GF-D8 (cell line): ENCODE data around the gene ZNF620.
"Not testable (repeated sequence)": the region's sequence is repeated elsewhere in the genome, so short reads cannot be mapped to it uniquely, and the experiment has no call there.

Experiments used
- DNase-seq: peaks from one replicate; lab custom pipeline; 2025; lab: John Stamatoyannopoulos, UW

ZNF620 gene

GRCh38 chr3:40502034-40502433 lies 3.8 kb upstream of the ZNF620 start:
- DNase-seq, result no peak

- no peak for DNase-seq
These were observed 1.0 kb upstream of the ZNF620 start for GRCh38 chr3:40504636-40505430.

GRCh38 chr3:40511031-40511718 lies 5.3 kb downstream of the ZNF620 start:
- no peak for DNase-seq

GRCh38 chr3:40516201-40516600 lies 10.4 kb downstream of the ZNF620 start:
- no peak for DNase-seq

GRCh38 chr3:40518067-40518466 lies 12.2 kb downstream of the ZNF620 start:
- no peak for DNase-seq

- no peak for DNase-seq
These were observed 13.0 kb downstream of the ZNF620 start for GRCh38 chr3:40518848-40519247.

- DNase-seq, result no peak
These were observed 15.4 kb downstream of the ZNF620 start for GRCh38 chr3:40521254-40521653.

- DNase-seq, result no peak
These were observed 17.9 kb downstream of the ZNF620 start for GRCh38 chr3:40523781-40524180.

GRCh38 chr3:40524222-40524567 lies 18.4 kb downstream of the ZNF620 start:
- DNase-seq, result no peak

- DNase-seq, result peak; percentile 49
These were observed 18.9 kb downstream of the ZNF620 start, which contains the start of gene ZNF621 for GRCh38 chr3:40524568-40525285. Gene ZNF621 (plus strand): TSS chr3:40524960. CDS start chr3:40525841, 881 bp downstream.

GRCh38 chr3:40528426-40528825 lies 22.6 kb downstream of the ZNF620 start:
- no peak for DNase-seq

GRCh38 chr3:40532252-40532651 lies 26.4 kb downstream of the ZNF620 start:
- no peak for DNase-seq

- no peak for DNase-seq
These were observed 28.4 kb downstream of the ZNF620 start for GRCh38 chr3:40534283-40534682.

GRCh38 chr3:40546816-40547215 lies 41.0 kb downstream of the ZNF620 start:
- DNase-seq, result no peak

- no peak for DNase-seq
These were observed 44.3 kb downstream of the ZNF620 start for GRCh38 chr3:40550167-40550566.

GRCh38 chr3:40557575-40558161 lies 51.8 kb downstream of the ZNF620 start:
- no peak for DNase-seq

- not testable (repeated sequence) for DNase-seq
These were observed 56.6 kb downstream of the ZNF620 start for GRCh38 chr3:40562482-40562881.

- not testable (repeated sequence) for DNase-seq
These were observed 59.8 kb downstream of the ZNF620 start for GRCh38 chr3:40565629-40566028.

GRCh38 chr3:40566694-40567093 lies 60.9 kb downstream of the ZNF620 start:
- no peak for DNase-seq
